ENCODE data around the gene ARPC1B.
"Not testable (repeated sequence)": the region's sequence is repeated elsewhere in the genome, so short reads cannot be mapped to it uniquely, and the experiment has no call there.

The ARPC1B gene

GRCh38 chr7:99383791-99384370 is 9.4 kb downstream of the ARPC1B start:
- no peak for DNase-seq (ENCODE audit: low spot score)
- TF ChIP-seq, protein P1, sequence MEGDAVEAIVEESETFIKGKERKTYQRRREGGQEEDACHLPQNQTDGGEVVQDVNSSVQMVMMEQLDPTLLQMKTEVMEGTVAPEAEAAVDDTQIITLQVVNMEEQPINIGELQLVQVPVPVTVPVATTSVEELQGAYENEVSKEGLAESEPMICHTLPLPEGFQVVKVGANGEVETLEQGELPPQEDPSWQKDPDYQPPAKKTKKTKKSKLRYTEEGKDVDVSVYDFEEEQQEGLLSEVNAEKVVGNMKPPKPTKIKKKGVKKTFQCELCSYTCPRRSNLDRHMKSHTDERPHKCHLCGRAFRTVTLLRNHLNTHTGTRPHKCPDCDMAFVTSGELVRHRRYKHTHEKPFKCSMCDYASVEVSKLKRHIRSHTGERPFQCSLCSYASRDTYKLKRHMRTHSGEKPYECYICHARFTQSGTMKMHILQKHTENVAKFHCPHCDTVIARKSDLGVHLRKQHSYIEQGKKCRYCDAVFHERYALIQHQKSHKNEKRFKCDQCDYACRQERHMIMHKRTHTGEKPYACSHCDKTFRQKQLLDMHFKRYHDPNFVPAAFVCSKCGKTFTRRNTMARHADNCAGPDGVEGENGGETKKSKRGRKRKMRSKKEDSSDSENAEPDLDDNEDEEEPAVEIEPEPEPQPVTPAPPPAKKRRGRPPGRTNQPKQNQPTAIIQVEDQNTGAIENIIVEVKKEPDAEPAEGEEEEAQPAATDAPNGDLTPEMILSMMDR (IDR thresholded peaks at IDR 0.05; ENCODE audit: extremely low read depth, insufficient read depth, missing control alignments) = no peak
- in situ Hi-C loops (cut with MboI; ENCODE audit: low pct_unique_long_range_greater_than_20kb, low sequenced_read_pairs, unreplicated experiment) = no loop called here

DNA sequence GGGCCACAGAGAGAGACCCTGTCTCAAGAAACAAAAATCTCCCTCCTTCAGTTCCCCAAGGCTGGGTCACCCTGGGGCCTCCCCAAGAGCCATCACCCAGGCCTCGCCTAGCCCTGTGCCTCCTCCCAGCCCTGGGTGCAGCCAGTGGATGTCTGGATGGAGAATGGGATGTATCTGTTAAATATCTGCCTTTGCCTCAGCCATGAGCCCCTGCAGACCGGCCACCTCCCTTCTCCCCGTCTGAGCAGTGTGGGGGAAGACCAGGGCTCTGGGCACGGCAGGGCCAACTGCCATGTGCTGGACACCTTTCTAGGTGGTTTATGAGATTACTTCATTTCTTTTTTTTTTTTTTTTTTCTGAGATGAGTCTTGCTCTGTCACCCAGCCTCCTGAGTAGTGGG is 10.0 kb downstream of the ARPC1B start:
- no peak for DNase-seq (ENCODE audit: low spot score)
- in situ Hi-C loops (cut with MboI; ENCODE audit: low pct_unique_long_range_greater_than_20kb, low sequenced_read_pairs, unreplicated experiment) = no loop called here
- TF ChIP-seq, protein P1 (IDR thresholded peaks at IDR 0.05; ENCODE audit: extremely low read depth, insufficient read depth, missing control alignments) = no peak

GRCh38 chr7:99385564-99385963 is 11.0 kb downstream of the ARPC1B start:
- no peak for DNase-seq (ENCODE audit: low spot score)
- in situ Hi-C loops (cut with MboI; ENCODE audit: low pct_unique_long_range_greater_than_20kb, low sequenced_read_pairs, unreplicated experiment) = no loop called here
- TF ChIP-seq, protein P1 (IDR thresholded peaks at IDR 0.05; ENCODE audit: extremely low read depth, insufficient read depth, missing control alignments) = no peak

DNA sequence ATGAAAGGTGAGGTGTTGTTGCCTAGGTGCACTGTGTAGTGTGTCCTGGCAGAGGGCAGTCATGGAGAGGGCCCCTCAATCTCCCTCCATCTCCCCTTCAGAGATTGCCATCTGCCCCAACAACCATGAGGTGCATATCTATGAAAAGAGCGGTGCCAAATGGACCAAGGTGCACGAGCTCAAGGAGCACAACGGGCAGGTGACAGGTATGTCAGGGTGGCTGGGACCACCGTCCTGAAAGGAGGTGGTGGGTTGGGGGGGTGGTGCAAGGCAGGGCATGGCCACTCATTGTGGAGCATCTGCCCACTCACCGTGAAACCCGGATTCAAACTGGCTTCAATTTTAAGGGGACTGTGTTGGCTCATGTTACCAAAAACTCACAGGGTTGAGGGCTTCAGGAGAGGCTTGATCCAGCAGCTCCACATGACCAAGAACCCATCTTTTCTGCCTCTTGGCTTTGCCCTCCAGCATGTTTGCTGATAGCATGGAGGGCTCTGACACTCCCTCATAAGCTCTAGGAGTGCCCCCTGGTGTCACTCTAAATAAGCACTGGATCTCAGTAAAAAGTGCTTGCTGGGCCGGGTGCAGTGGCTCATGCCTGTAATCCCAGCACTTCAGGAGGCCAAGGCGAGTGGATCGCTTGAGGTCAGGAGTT is 12.2 kb downstream of the ARPC1B start:
- TF ChIP-seq, protein P1 (IDR thresholded peaks at IDR 0.05; ENCODE audit: extremely low read depth, insufficient read depth, missing control alignments) = peak; percentile 55
- no peak for DNase-seq (ENCODE audit: low spot score)
- in situ Hi-C loops (cut with MboI; ENCODE audit: low pct_unique_long_range_greater_than_20kb, low sequenced_read_pairs, unreplicated experiment) = no loop called here

- in situ Hi-C loops (cut with MboI; ENCODE audit: low pct_unique_long_range_greater_than_20kb, low sequenced_read_pairs, unreplicated experiment) = not testable (repeated sequence)
These were observed 12.7 kb downstream of the ARPC1B start for GRCh38 chr7:99387239-99387635.

DNA sequence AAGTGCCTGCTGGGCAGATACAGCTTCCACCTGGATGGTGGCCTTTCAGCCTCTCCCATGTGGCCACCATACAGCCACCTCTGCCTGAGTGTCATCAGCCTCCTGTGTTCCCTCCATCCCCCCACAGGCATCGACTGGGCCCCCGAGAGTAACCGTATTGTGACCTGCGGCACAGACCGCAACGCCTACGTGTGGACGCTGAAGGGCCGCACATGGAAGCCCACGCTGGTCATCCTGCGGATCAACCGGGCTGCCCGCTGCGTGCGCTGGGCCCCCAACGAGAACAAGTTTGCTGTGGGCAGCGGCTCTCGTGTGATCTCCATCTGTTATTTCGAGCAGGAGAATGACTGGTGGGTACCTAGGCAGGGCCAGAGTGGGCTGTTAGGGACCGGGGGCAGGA is 13.4 kb downstream of the ARPC1B start:
- no peak for DNase-seq (ENCODE audit: low spot score)
- in situ Hi-C loops (cut with MboI; ENCODE audit: low pct_unique_long_range_greater_than_20kb, low sequenced_read_pairs, unreplicated experiment) = no loop called here
- TF ChIP-seq, protein P1 (IDR thresholded peaks at IDR 0.05; ENCODE audit: extremely low read depth, insufficient read depth, missing control alignments) = no peak

More at GRCh38 chr7:99387239-99387635, 12.7 kb downstream of the ARPC1B start:
- DNase-seq (ENCODE audit: low spot score) = not testable (repeated sequence)

DNA sequence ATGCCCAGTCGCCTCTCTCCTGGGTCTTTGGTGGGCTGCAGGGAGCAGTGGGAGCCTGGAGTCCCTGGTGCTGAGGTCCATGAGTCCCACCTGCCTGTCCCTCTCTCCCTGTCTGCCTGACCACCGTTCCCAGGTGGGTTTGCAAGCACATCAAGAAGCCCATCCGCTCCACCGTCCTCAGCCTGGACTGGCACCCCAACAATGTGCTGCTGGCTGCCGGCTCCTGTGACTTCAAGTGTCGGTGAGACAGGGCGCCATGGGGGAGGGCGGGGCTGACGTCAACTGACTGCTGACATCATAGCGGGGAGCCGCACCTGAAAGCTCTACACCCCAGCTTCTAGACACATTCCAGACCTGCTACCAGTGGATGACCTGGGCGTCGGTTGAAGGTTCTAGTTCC is 15.2 kb downstream of the ARPC1B start:
- TF ChIP-seq, protein P1 (IDR thresholded peaks at IDR 0.05; ENCODE audit: extremely low read depth, insufficient read depth, missing control alignments) = no peak
- DNase-seq (ENCODE audit: low spot score) = no peak
- in situ Hi-C loops (cut with MboI; ENCODE audit: low pct_unique_long_range_greater_than_20kb, low sequenced_read_pairs, unreplicated experiment) = no loop called here

All from GM13977 (cell line).